Glomerular endothelial cell (primary cell): ENCODE measurements around the gene MUCL3. TPM values are rescaled to one million over a fixed set of nuclear protein-coding genes. Genes with fewer than 3 reads are reported as not detected.
"Not testable (repeated sequence)": the region's sequence is repeated elsewhere in the genome, so short reads cannot be mapped to it uniquely, and the experiment has no call there.

Experiments
- DNase-seq: peaks from one replicate; pipeline ENCODE4 v3.0.0-alpha.2; 2011; ENCODE audit warnings: low read depth, low spot score; ENCODE audit errors: extremely low read depth
- total RNA-seq: library from RNA; depleted of rRNA; stranded (reverse); fragments of >200 nt; gene quantifications from 2 replicates; pipeline ENCODE4 v1.2.3, GENCODE V29; 2015

The MUCL3 gene
- total RNA-seq, 1 donor from 2014 or later: not detected

GRCh38 chr6:30974490-30975252 lies 33.9 kb downstream of the MUCL3 start:
- no peak for DNase-seq

- no peak for DNase-seq
These were observed 38.4 kb downstream of the MUCL3 start for GRCh38 chr6:30979141-30979540.

GRCh38 chr6:30979690-30980089 lies 38.9 kb downstream of the MUCL3 start:
- no peak for DNase-seq

- no peak for DNase-seq
These were observed 41.4 kb downstream of the MUCL3 start for GRCh38 chr6:30981942-30982772.

- DNase-seq: no peak
These were observed 42.7 kb downstream of the MUCL3 start, which contains the start of gene MUC21 for GRCh38 chr6:30983439-30983838. MUC21 (plus strand) TSS chr6:30983718; CDS start chr6:30983959, 241 bp downstream.

- no peak for DNase-seq
These were observed 44.7 kb downstream of the MUCL3 start for GRCh38 chr6:30985490-30985889.

- DNase-seq: no peak
These were observed 46.5 kb downstream of the MUCL3 start for GRCh38 chr6:30987304-30987703.

- no peak for DNase-seq
These were observed 47.5 kb downstream of the MUCL3 start for GRCh38 chr6:30988209-30988825.

GRCh38 chr6:30990422-30991086 lies 49.8 kb downstream of the MUCL3 start:
- DNase-seq: no peak

GRCh38 chr6:30991891-30992290 lies 51.1 kb downstream of the MUCL3 start:
- no peak for DNase-seq

- no peak for DNase-seq
These were observed 56.5 kb downstream of the MUCL3 start for GRCh38 chr6:30997301-30997700.

- DNase-seq: no peak
These were observed 58.0 kb downstream of the MUCL3 start for GRCh38 chr6:30998785-30999184.

- not testable (repeated sequence) for DNase-seq
These were observed 59.5 kb downstream of the MUCL3 start for GRCh38 chr6:31000067-31000860.

- DNase-seq: no peak
These were observed 60.6 kb downstream of the MUCL3 start for GRCh38 chr6:31001281-31001888.

- DNase-seq: no peak
These were observed 61.7 kb downstream of the MUCL3 start for GRCh38 chr6:31002471-31002870.

Other genes starting within 250 kb of the MUCL3 start
- gene NRM, start 250.0 kb upstream of the MUCL3 start, total RNA-seq: 8.8 and 10.8 TPM in 2 replicates
- 8.7 and 18.1 TPM in 2 replicates for gene MDC1, start 223.7 kb upstream of the MUCL3 start, total RNA-seq
- gene TUBB, start 220.6 kb upstream of the MUCL3 start, total RNA-seq: 842 and 878 TPM in 2 replicates
- gene FLOT1, start 198.3 kb upstream of the MUCL3 start, total RNA-seq: 105 and 120 TPM in 2 replicates
- gene IER3, start 196.4 kb upstream of the MUCL3 start, total RNA-seq: 75.3 and 157 TPM in 2 replicates
- 9.1 and 18.7 TPM in 2 replicates for gene DDR1, start 56.5 kb upstream of the MUCL3 start, total RNA-seq
- gene GTF2H4, start 32.8 kb upstream of the MUCL3 start, total RNA-seq: 22.8 and 24.1 TPM in 2 replicates
- 17.9 and 22.6 TPM in 2 replicates for gene VARS2, start 26.7 kb upstream of the MUCL3 start, total RNA-seq
- not detected in 2 replicates for gene SFTA2, start 8.8 kb upstream of the MUCL3 start, total RNA-seq
- gene MUC21, start 42.7 kb downstream of the MUCL3 start, total RNA-seq: not detected in 2 replicates
- not detected in 2 replicates for gene MUC22, start 69.5 kb downstream of the MUCL3 start, total RNA-seq
- gene C6orf15, start 171.6 kb downstream of the MUCL3 start, total RNA-seq: not detected in 2 replicates
- gene PSORS1C1, start 173.8 kb downstream of the MUCL3 start, total RNA-seq: 1.6 and 1.8 TPM in 2 replicates
- gene CDSN, start 179.5 kb downstream of the MUCL3 start, total RNA-seq: not detected in 2 replicates
- gene PSORS1C2, start 198.1 kb downstream of the MUCL3 start, total RNA-seq: not detected in 2 replicates
- 9.3 and 13.8 TPM in 2 replicates for gene CCHCR1, start 216.8 kb downstream of the MUCL3 start, total RNA-seq
- 9.7 and 10.0 TPM in 2 replicates for gene TCF19, start 217.6 kb downstream of the MUCL3 start, total RNA-seq
- gene POU5F1, start 229.7 kb downstream of the MUCL3 start, total RNA-seq: not detected in 2 replicates